Cardiac muscle cell (in vitro differentiated cells and primary cell): Measurements from ENCODE around the gene ADAMTS18. TPM values are rescaled to one million over a fixed set of nuclear protein-coding genes. Genes with fewer than 3 reads are reported as not detected.

ENCODE experiments used
- DNase-seq, 2 donors: peaks; one replicate each; pipeline versions ENCODE4 v3.0.0 to v3.0.0-alpha.2; 2010 to 2017; ENCODE audit warnings: low read depth in 1 of 2, low spot score in 1 of 2
- H3K27ac ChIP-seq: fragments of 200-600 bp; sonication (generic); 2 replicates; pipeline ENCODE4 v1.5.1; 2016
- H3K27me3 ChIP-seq: fragments of 200-600 bp; sonication (generic); 2 replicates; pipeline ENCODE4 v1.6.0; 2016; ENCODE audit warnings: control low read depth
- H3K36me3 ChIP-seq: fragments of 200-600 bp; sonication (generic); 2 replicates; pipeline ENCODE4 v1.5.1; 2016; ENCODE audit warnings: control low read depth
- H3K4me1 ChIP-seq: fragments of 200-600 bp; sonication (generic); 2 replicates; pipeline ENCODE4 v1.8.1; 2017; ENCODE audit warnings: low read depth, mild to moderate bottlenecking, mixed run types
- H3K4me3 ChIP-seq: fragments of 200-600 bp; sonication (generic); 2 replicates; pipeline ENCODE4 v1.5.1; 2016; ENCODE audit warnings: mild to moderate bottlenecking
- H3K9me3 ChIP-seq: fragments of 200-600 bp; sonication (generic); 2 replicates; pipeline ENCODE4 v1.5.1; 2017; ENCODE audit warnings: low read depth, mild to moderate bottlenecking, control low read depth
- CTCF ChIP-seq: IDR thresholded peaks from 2 replicates; pipeline ENCODE4 v1.5.1; 2012; ENCODE audit warnings: low read depth, mild to moderate bottlenecking, low read length
- polyA plus RNA-seq: library from polyadenylated mRNA; unstranded; fragments of >200 nt; fragmentation: Nextera tagmentation; extraction: Ambion mirVana; gene quantifications from 2 replicates; pipeline ENCODE4 v1.2.1, GENCODE V29; 2016
- total RNA-seq: library from RNA; depleted of rRNA; stranded (reverse); fragments of >200 nt; gene quantifications from 2 replicates; pipeline ENCODE4 v1.2.3, GENCODE V29; 2016

Gene ADAMTS18
- total and polyA plus RNA-seq, 2 experiments from 2014 or later: 0.06 TPM; not detected in 1

- no peak overlapping the region for H3K4me3 ChIP-seq
- H3K27ac ChIP-seq: no peak overlapping the region
- H3K27me3 ChIP-seq: no peaks in the 10 kb centered on the region
- peaks cover 10% of the 10 kb centered on the region for H3K4me1 ChIP-seq
- H3K36me3 ChIP-seq: no peaks in the 10 kb centered on the region
- no peak for DNase-seq
- no peak for TF ChIP-seq CTCF
- H3K9me3 ChIP-seq: no peaks in the 10 kb centered on the region
Measured at GRCh38 chr16:77444147-77444460, 9.3 kb upstream of the ADAMTS18 start.

- no peaks in the 10 kb centered on the region for H3K36me3 ChIP-seq
- no peak for DNase-seq
- TF ChIP-seq CTCF: no peak
- no peak overlapping the region for H3K27ac ChIP-seq
- no peak overlapping the region for H3K4me3 ChIP-seq
- H3K4me1 ChIP-seq: peaks cover 14% of the 10 kb centered on the region
- no peaks in the 10 kb centered on the region for H3K9me3 ChIP-seq
- no peaks in the 10 kb centered on the region for H3K27me3 ChIP-seq
Measured at GRCh38 chr16:77443357-77444146, 8.7 kb upstream of the ADAMTS18 start.

GRCh38 chr16:77442078-77442477 lies 7.2 kb upstream of the ADAMTS18 start:
- no peaks in the 10 kb centered on the region for H3K9me3 ChIP-seq
- TF ChIP-seq CTCF: no peak
- no peaks in the 10 kb centered on the region for H3K27me3 ChIP-seq
- no peaks in the 10 kb centered on the region for H3K36me3 ChIP-seq
- H3K4me1 ChIP-seq: peaks cover 19% of the 10 kb centered on the region
- H3K4me3 ChIP-seq: no peak overlapping the region
- no peak overlapping the region for H3K27ac ChIP-seq
- no peak for DNase-seq

GRCh38 chr16:77439106-77439505 lies 4.3 kb upstream of the ADAMTS18 start:
- no peaks in the 10 kb centered on the region for H3K36me3 ChIP-seq
- H3K9me3 ChIP-seq: no peaks in the 10 kb centered on the region
- no peak overlapping the region for H3K4me3 ChIP-seq
- H3K4me1 ChIP-seq: peaks cover 21% of the 10 kb centered on the region
- H3K27ac ChIP-seq: no peak overlapping the region
- peaks cover 24% of the 10 kb centered on the region for H3K27me3 ChIP-seq
- TF ChIP-seq CTCF: no peak
- DNase-seq: peak in 1 of 2 donors; percentile 40

GRCh38 chr16:77437859-77438258 lies 3.0 kb upstream of the ADAMTS18 start:
- H3K36me3 ChIP-seq: no peaks in the 10 kb centered on the region
- peak; percentile 25 to 28 for DNase-seq
- H3K9me3 ChIP-seq: no peaks in the 10 kb centered on the region
- peaks cover 21% of the 10 kb centered on the region for H3K4me1 ChIP-seq
- TF ChIP-seq CTCF: peak; percentile 28
- no peak overlapping the region for H3K4me3 ChIP-seq
- peaks cover 37% of the 10 kb centered on the region for H3K27me3 ChIP-seq
- H3K27ac ChIP-seq: no peak overlapping the region
